NOMO-1 treated with dmso at 0.1 percent for 144 hours (cell line): ENCODE data around the gene ORC1.
"Not testable (repeated sequence)": the region's sequence is repeated elsewhere in the genome, so short reads cannot be mapped to it uniquely, and the experiment has no call there.

Experiments
- DNase-seq: peaks from one replicate; lab custom pipeline; 2025; ENCODE audit not compliant: unreplicated experiment; lab: John Stamatoyannopoulos, UW

Gene ORC1

GRCh38 chr1:52393174-52393573 is 11.0 kb downstream of the ORC1 start:
- no peak for DNase-seq

- DNase-seq, result no peak
These were observed 17.8 kb downstream of the ORC1 start for GRCh38 chr1:52386458-52386857.

- no peak for DNase-seq
These were observed 18.8 kb downstream of the ORC1 start for GRCh38 chr1:52385376-52385775.

GRCh38 chr1:52369851-52370250 is 34.4 kb downstream of the ORC1 start:
- not testable (repeated sequence) for DNase-seq

GRCh38 chr1:52368383-52369172 is 35.6 kb downstream of the ORC1 start:
- no peak for DNase-seq

GRCh38 chr1:52367272-52367671 is 37.0 kb downstream of the ORC1 start:
- no peak for DNase-seq

- DNase-seq, result no peak
These were observed 37.8 kb downstream of the ORC1 start for GRCh38 chr1:52366517-52366827.

- DNase-seq, result peak; percentile 98
These were observed 38.3 kb downstream of the ORC1 start, which contains the start of gene CC2D1B for GRCh38 chr1:52365746-52366516. CC2D1B (minus strand) TSS chr1:52366205; CDS start chr1:52364620, 1,585 bp downstream.

GRCh38 chr1:52365071-52365745 is 39.0 kb downstream of the ORC1 start:
- DNase-seq, result no peak

GRCh38 chr1:52364235-52364839 is 39.9 kb downstream of the ORC1 start:
- DNase-seq, result no peak

GRCh38 chr1:52360595-52360968 is 43.6 kb downstream of the ORC1 start:
- no peak for DNase-seq

- DNase-seq, result no peak
These were observed 44.3 kb downstream of the ORC1 start for GRCh38 chr1:52359676-52360594.

- DNase-seq, result no peak
These were observed 45.2 kb downstream of the ORC1 start for GRCh38 chr1:52358851-52359497.

- no peak for DNase-seq
These were observed 46.8 kb downstream of the ORC1 start for GRCh38 chr1:52357397-52357796.

GRCh38 chr1:52356818-52357355 is 47.3 kb downstream of the ORC1 start:
- DNase-seq, result no peak

- no peak for DNase-seq
These were observed 48.2 kb downstream of the ORC1 start for GRCh38 chr1:52355847-52356505.

GRCh38 chr1:52355436-52355835 is 48.8 kb downstream of the ORC1 start:
- DNase-seq, result no peak

- DNase-seq, result no peak
These were observed 51.5 kb downstream of the ORC1 start for GRCh38 chr1:52352690-52353089.

- DNase-seq, result no peak
These were observed 55.4 kb downstream of the ORC1 start for GRCh38 chr1:52348704-52349300.
